H1 (cell line): ENCODE measurements around the gene IFIT1. TPM values are rescaled to one million over a fixed set of nuclear protein-coding genes. Genes with fewer than 3 reads are reported as not detected.

Experiments used
- BACH1 ChIP-seq: IDR thresholded peaks from 2 replicates; pipeline ENCODE4 v1.6.1; 2012; ENCODE audit warnings: low read length, improper control_type of control experiment
- CBX8 ChIP-seq: fragments of 300-800, 300-1000 bp; sonication (generic); IDR thresholded peaks from 2 replicates; pipeline ENCODE4 v1.7.1; 2016; ENCODE audit warnings: low read depth, low read length, borderline replicate concordance
- CEBPB ChIP-seq: IDR thresholded peaks from 2 replicates; pipeline ENCODE4 v1.6.1; 2012; ENCODE audit warnings: low read depth, low read length
- CHD1 ChIP-seq: IDR thresholded peaks from 2 replicates; pipeline ENCODE4 v1.6.1; 2012; ENCODE audit warnings: low read depth, low read length, improper control_type of control experiment
- CTCF ChIP-seq, 3 experiments: IDR thresholded peaks; 1 replicate in 2 of 3; 2 replicates in 1 of 3; pipeline versions ENCODE4 v1.5.1 to v1.6.1; 2011; ENCODE audit warnings: low read length in 3 of 3, mild to moderate bottlenecking in 3 of 3, inconsistent platforms in 2 of 3, low read depth in 1 of 3, moderate library complexity in 1 of 3; ENCODE audit not compliant: insufficient read depth in 1 of 3; ENCODE audit errors: control extremely low read depth in 1 of 3
- FOSL1 ChIP-seq: IDR thresholded peaks from 2 replicates; pipeline ENCODE4 v1.6.1; 2011; ENCODE audit warnings: mild to moderate bottlenecking, low read depth, low read length, moderate library complexity; ENCODE audit not compliant: insufficient read depth
- HDAC2 ChIP-seq, 2 experiments: fragments of 300-600 bp in 1 of 2; sonication (generic) in 1 of 2; IDR thresholded peaks; 2 replicates each; pipeline ENCODE4 v1.6.1; 2011 to 2012; ENCODE audit warnings: low read depth in 2 of 2, low read length in 2 of 2, mild to moderate bottlenecking in 2 of 2, moderate library complexity in 2 of 2, borderline replicate concordance in 1 of 2, inconsistent platforms in 1 of 2
- JUN ChIP-seq: IDR thresholded peaks from 2 replicates; pipeline ENCODE4 v1.6.1; 2011; ENCODE audit warnings: low read depth, mild to moderate bottlenecking, improper control_type of control experiment, low read length
- TAF1 ChIP-seq: IDR thresholded peaks from 2 replicates; pipeline ENCODE4 v1.6.1; 2011; ENCODE audit warnings: mild to moderate bottlenecking, low read depth, low read length
- TCF12 ChIP-seq: IDR thresholded peaks from 2 replicates; pipeline ENCODE4 v1.6.1; 2011; ENCODE audit warnings: low read depth, mild to moderate bottlenecking, low read length
- polyA plus RNA-seq, 7 experiments: library from polyadenylated mRNA; depleted of rRNA in 3 of 7; stranded (reverse) in 5 of 7; unstranded in 2 of 7; fragments of >200 nt in 5 of 7; fragments of 200-250 nt in 2 of 7; gene quantifications; 1 replicate in 5 of 7; 2 replicates in 1 of 7; 4 replicates in 1 of 7; pipeline versions ENCODE4 v1.2.1 to v1.2.3, GENCODE V29; 2011 to 2013; ENCODE audit warnings: missing spikeins in 2 of 7, mixed read lengths in 2 of 7
- total RNA-seq: library from RNA; stranded (reverse); fragmentation: NEBNext Ultra II Directional; extraction: Animal tissue kit (Norgen Biotek cat#: 25700); gene quantifications from 2 replicates; pipeline ENCODE4 v1.2.1, GENCODE V29; 2021

Gene IFIT1
- total and polyA plus RNA-seq, 2 of the 8 experiments (the other 6 are each of a cell fraction or from before 2014, with no cell fraction given), result 0.94 to 1.5 TPM

- no peak for TF ChIP-seq CHD1
- no peak for TF ChIP-seq CTCF (IDR thresholded peaks at IDR 0.05; ENCODE audit: control extremely low read depth in 1 of 3, insufficient read depth in 1 of 3, low read depth in 1 of 3, low read length in 3 of 3)
- TF ChIP-seq CEBPB, result no peak
- TF ChIP-seq HDAC2 (IDR thresholded peaks at IDR 0.05; ENCODE audit: borderline replicate concordance in 1 of 2, low read depth in 2 of 2, low read length in 2 of 2), result no peak
- TF ChIP-seq FOSL1, result no peak
- no peak for TF ChIP-seq TAF1
- TF ChIP-seq JUN, result no peak
- no peak for TF ChIP-seq BACH1
- no peak for TF ChIP-seq CBX8
- TF ChIP-seq TCF12, result no peak
These were observed at the start of gene IFIT1 (continued) for GRCh38 chr10:89391907-89392756.
